ENCODE data around the gene MFSD2A.

GRCh38 chr1:39969531-39970270 lies 14.8 kb downstream of the MFSD2A start:
- TF ChIP-seq, protein P1, sequence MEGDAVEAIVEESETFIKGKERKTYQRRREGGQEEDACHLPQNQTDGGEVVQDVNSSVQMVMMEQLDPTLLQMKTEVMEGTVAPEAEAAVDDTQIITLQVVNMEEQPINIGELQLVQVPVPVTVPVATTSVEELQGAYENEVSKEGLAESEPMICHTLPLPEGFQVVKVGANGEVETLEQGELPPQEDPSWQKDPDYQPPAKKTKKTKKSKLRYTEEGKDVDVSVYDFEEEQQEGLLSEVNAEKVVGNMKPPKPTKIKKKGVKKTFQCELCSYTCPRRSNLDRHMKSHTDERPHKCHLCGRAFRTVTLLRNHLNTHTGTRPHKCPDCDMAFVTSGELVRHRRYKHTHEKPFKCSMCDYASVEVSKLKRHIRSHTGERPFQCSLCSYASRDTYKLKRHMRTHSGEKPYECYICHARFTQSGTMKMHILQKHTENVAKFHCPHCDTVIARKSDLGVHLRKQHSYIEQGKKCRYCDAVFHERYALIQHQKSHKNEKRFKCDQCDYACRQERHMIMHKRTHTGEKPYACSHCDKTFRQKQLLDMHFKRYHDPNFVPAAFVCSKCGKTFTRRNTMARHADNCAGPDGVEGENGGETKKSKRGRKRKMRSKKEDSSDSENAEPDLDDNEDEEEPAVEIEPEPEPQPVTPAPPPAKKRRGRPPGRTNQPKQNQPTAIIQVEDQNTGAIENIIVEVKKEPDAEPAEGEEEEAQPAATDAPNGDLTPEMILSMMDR (IDR thresholded peaks at IDR 0.05) = no peak
- TF ChIP-seq POLR2A (IDR thresholded peaks at IDR 0.05) = no peak

Measured in testis (tissue), 2 donors.